GM18868 (cell line): ENCODE measurements around the gene POU2F3.

Source experiments
- ATAC-seq: cut with Tn5 transposase; IDR thresholded peaks from one replicate; pipeline ENCODE4 v1.9.1; 2021; ENCODE audit warnings: mild to moderate bottlenecking, moderate library complexity; ENCODE audit not compliant: unreplicated experiment

POU2F3 gene

DNA sequence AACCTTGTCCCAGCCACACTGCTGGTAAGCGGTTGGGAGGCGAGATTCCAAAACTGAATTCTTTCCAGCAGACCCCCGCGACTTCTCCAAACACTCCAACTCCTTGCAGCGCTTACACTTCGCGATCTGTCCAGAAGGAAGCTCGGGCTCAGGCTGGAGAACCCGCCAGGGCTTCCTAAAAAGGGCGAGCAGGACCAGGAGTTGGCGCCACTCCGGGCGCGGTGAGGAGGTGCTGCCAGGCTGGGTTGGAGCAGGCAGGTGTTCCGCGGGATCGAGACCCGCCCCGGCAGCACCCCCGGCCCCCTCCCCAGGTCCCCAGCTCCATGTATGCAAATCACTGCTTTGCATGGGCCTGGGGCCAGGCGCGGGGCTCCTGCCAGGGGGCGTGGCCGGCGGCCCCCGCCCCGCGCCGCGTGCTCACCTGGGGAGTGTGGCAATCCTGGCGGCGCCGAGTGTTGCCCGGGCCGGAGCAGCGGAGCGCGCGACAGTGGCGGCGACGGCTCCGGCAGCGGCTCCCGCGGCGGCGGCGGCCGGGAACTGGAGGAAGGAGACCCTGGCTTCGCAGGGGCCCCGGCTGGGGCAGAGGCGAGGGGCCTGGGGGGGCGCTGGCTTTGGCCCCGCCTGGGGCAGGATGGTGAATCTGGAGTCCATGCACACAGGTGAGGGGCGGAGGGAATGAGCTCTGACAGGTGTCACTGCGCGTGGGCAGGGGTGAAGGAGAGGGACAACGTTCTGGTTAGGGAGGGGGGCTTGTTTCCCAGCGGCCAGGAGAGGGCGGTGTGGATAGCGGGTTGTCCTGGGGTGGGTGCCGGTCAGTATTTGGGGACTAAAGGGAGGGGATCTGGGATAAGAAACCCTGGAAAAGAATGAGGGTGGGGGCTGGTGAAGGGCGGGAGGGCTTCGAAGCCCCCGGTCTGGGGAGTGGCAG lies at the start of gene POU2F3:
Gene POU2F3, plus strand, starts transcription at position 428 of the 928 bp plus-strand sequence. Its CDS starts 204 bp downstream, at position 632.
- ATAC-seq, result no peak

DNA sequence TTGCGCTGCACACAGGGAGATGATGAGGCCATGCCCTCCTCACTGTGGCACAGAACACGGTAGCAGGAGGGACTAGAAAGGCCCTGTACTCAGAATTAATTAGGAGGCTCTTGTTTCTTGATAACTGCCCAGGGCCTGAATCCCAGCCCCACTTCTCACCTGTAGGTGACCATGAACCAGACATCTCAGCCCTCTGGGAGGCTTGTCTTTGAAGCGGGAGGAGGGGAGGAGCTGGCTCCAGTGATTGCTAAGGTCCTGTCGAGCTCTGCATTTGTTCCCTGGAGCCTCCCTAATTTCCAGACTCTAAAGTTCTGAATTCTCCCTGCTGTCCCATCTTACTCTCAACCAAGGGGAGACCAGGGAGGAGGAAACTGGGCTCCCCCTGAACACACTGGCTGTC lies 48.9 kb upstream of the POU2F3 start:
- no peak for ATAC-seq

DNA sequence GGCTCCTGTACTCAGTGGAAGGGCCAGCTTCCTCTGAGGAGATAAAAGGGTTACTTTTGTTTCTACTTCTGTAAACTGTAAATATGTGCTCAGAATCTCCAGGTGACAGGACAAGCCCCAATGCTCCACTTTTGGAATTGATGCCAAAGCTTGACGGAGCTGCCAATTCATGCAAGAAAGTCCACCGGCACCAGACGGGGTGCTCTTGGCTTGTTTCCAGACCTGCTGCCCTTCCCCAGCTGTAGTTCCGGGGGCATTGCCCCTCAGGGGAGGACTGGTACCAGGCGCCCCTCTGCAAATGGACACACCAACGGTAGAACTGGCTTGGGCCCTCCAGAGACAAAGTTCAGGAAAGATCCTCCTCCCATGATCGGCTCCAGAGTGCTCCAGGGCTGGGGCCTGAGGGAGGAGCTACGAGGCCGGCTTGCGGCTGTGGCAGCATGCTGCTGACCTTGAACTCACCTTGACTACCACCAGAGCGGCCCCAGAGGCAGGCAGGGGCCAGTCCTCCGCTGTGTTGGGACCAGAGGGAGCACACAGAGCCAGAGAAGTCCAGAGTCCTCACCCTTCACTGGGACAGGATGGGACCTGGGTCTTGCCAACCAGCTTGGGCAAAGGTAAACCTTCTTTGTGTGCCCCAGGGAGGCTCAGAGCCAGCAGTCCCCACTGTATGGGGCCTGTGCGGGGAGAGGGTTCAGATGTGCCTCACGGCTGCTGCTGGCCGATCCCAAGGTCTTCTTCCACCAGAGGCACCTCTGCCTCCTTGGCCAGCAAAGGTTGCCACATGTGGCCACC lies 46.9 kb upstream of the POU2F3 start:
- no peak for ATAC-seq

DNA sequence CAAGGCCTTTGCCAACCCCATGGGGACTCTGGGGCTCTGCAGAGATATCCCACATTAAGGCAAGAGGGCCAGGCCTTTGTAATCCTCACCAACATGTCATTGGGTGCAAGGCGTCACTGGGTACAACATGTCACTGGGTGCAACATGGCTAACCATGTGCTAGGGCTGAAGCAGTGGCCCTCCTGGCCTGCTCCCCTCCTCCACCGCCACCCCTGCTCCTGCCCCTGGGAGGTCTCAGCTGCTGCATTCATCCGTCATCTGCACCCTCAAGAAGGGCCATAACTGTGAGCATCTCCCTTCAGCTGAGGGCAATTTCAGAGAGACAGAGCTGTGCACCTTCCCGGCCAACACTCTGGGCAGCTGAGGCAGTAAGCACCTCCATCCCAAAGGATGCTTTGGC lies 45.8 kb upstream of the POU2F3 start:
- ATAC-seq, result no peak

DNA sequence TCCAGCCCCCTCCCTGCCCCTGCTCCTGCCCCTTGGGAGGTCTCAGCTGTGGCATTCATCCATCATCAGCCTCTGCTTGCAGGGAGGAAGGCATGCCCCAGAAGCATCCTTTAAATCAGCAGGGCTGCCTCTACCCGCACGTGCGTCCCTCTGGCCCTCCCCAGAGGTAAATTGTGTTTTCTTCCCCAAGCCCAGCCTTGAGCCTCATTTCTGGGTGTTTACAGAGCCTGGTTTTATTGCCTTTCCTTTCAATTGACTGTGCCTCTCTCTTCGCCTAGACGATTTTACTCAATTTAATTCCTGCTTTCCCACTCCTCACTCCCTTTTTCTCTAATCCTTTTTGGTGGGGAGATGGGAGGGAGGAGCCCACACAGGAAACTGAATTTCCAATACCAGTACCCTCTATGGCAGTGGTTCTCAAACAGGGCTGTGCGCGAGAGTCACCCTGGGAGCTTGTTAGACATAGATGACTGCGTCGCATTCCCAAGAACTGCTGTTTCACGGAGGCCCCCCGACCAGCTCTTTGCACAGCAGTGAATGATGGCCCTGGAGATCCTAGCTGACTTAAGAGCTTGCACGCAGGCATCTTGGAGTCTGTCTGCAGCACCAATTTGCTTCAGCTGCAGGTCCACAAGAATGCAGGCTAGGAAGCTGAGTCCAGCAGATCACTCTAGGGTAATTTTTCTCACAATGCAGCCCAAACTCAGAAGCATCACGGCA lies 44.2 kb upstream of the POU2F3 start:
- ATAC-seq, result no peak

DNA sequence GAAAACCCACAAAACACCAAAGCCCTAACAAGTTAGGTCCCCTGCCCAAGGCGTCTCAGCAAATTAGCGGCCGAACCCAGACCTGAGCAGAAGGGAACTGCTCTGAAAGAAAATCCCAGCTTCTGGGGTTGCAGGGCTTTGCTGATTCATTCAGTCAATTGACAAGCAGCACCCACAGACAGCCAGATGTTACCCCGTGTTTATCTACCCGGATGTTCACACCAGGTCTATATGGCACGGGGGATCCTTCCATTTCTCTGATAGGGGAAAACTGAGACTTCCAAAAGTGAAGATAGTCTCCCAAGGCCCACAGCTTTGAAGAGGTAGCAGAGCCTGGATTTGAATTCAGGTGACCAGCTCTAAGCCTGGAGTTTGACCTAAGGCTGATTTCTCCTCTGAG lies 43.1 kb upstream of the POU2F3 start:
- no peak for ATAC-seq

DNA sequence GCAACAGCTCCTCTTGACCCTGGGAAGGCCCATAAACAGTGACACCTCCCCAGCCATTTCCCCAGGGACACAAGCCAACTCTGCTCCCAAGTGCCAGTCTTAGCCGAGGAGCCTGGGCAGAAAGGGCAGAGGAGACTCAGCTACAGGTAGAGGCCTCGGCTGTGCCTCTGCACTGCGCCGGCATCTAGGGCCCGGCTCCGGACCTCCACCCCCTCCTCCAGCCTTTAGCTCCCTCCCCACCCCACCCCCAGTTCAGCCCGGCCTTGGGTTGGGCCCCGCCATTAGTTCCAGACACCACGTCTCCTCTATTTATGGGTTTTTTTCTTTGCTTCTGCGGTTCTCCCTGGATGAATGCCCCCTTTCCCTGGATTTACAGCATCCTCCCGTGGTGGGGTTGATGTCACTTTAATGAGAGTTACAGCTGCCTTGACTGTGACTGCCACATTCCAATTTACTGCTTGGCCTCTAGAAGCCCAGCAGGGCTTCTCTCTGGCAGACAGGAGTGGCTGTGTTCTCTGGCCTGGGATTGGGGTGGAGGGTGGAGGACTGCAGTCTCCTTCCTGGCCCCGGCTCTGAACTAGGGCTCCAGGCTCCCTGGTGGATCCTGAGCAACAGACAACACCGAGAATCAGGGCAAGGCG lies 42.6 kb upstream of the POU2F3 start:
- no peak for ATAC-seq

DNA sequence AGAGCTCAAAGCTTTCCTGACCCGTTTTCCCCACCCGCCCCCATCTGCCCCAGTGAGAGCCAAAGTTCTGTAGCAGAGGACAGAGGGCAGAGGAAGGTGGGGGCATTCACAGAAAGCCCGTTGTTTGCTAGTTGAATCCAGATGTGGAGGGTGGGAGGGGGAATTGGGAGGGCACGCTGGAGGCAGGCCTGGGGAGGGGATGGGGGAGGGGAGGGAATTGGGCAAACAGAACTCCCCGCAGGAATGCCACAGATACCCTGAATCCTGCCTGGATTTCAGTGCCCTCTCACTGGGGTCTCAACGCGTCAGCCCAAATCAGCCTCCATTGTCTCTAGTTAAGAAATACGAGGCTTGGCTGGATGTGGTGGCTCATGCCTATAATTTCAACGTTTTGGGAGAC lies 42.0 kb upstream of the POU2F3 start:
- no peak for ATAC-seq

DNA sequence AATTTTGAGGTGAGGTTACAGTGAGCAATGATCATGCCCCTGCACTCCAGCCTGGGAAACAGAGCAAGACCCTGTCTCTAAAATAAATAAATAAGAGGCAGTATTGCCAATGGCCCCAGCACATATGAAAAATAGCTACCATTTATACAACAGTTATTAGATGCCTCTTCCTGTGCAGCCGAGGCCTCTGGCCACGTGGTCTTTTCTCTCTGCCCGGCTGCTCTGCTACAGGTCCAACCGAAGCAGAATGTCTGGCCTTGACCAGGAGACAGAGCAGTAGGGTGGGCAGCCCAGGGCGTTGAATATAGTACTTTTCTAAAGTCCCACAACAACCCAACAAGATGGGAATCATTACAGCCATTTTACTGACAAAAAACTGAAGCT lies 41.5 kb upstream of the POU2F3 start:
- no peak for ATAC-seq

DNA sequence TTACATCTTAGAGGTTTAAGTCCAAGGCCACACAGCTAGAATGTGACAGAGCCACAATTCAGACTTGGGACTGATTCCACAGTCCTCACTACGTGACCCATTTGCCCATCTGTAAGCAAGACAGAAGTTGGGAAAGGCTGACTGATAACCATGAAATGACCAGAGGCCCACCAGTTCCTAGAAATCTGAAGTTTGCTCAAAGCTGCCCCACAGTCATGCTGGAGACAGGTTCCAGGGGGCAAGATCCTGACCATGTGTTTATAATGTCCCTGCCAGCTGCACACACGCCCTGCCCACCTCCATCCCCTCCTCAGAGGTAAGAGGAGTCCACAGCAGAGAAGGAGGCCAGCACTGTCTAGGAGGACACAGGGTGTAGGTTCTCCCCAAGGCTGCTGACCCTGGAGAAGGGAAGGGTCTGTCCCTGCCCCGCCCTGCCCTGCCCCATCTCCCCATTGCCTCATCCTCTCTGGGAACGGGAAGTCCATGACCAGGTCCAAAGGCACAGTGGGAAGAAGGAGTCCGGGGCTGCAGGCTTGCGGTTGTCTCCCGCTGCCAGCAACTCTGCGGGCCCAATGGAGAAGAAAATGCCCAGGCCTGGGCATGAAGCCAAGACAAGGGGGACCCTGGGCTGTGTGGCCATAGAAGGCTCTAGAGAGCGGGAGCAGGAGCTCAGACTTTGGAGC lies 41.0 kb upstream of the POU2F3 start:
- ATAC-seq, result no peak

DNA sequence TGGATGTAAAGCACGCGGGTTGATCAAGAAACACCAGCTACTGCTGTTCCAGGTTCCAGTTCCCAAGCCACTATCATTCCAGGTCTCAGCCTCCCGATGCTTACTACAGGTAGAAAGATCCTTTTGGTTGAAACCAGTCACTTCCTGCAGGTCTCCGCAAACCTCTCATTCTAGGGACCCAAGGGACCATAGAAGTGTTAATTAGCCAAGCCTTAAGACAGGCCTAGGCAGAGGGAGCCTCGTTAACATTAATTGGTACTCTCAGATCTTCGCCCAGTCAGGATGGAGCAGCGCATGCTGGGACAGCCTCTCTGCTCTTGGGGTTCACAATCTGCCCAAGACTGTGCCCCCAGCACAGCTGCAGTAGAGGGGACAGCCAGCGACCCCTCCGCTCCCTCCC lies 40.3 kb upstream of the POU2F3 start:
- no peak for ATAC-seq

DNA sequence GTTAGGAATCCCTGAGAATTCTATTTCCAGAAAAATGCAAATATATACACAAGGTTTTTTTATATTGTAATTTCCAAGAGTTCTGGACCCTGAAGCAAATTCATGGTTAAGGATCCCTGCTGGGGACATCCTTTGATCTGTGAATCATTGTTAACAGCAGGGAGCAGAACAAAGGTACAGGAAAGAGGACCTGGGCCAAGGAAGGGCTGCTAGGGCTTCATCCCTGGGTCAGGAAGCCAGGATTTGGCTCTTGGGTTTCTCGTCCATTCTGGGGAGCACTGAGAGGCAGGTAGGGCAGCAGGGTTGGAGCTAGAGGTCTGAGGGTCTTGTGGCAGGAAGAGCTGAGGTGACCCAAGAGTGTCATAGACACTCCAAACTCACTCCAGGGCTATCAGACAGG lies 39.3 kb upstream of the POU2F3 start:
- ATAC-seq, result no peak

DNA sequence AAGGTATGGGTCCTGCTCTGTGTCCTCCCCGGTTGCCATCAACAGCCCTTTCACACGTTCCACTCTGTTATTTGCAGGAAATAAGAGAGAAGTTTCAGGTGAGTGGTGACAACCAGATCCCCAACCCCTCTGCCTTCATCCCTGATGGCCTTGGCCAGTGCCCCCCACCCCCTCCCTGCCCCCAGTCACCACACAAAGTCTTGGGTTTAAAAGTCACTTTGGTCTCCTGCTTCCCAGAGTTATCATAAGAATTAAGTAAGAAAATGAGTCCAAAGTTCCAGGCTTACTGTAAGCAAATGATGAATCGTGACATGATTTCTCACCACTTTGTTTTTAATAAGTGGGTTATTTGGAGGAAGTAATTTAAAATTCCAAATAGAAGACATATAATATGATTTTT lies 38.3 kb upstream of the POU2F3 start:
- ATAC-seq, result no peak

DNA sequence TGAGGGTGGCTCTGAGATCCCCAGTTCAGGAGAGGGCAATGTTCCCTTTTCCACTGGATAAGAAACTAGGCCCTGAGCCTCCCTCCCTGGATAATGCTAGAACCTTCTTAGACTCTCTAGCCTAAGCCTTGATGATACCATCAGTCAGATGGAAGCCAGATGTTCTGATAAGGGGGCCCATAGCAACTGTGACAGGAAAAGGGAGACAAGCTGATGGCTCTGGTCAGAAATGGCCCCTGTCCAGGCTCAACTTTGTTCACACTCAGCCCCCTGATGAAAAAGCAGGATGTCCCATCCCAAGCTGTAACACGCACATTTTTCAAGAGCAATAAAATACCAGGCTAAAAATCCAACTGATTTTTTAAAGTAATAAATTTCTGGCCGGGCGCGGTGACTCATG lies 36.3 kb upstream of the POU2F3 start:
- no peak for ATAC-seq

DNA sequence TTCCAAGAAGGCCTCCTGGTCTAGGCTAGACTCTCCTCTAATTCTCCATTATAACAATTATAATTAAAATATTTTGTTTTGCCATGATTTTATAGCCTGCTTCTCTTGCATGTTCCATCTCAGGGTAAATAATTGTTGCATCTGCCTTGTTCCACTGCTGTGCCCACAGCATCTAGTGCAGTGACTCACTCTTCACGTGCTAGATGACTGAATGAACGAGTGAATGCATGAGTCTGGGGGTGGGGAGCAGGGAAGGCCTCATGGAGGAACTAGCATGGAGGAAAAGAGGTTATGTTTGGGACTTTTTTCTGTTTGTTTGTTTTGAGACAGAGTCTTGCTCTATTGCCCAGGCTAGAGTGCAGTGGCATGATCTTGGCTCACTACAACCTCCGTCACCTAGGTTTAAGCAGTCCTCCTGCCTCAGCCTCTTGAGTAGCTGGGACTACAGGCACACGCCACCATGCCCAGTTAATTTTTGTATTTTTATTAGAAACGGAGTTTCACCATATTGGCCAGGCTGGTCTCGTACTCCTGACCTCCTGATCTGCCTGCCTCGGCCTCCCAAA lies 34.3 kb upstream of the POU2F3 start:
- no peak for ATAC-seq

DNA sequence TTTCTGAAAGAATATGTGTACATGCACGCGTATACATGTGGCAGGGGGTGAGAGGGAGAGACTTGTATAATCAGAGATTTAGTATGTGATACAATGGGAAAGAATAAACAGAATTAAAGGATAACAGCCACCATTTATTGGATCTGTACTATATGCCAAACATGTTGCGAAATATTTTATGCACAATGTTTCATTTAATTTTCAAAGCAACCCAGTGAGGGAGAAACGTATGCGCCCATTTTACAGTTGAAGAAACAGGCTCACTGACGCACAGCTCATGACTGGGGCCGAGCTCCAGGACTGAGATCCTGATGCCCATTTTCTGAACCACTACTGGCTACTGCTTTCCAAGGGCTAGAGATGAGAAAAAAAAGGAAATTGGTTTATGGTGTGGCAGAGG lies 32.4 kb upstream of the POU2F3 start:
- no peak for ATAC-seq

DNA sequence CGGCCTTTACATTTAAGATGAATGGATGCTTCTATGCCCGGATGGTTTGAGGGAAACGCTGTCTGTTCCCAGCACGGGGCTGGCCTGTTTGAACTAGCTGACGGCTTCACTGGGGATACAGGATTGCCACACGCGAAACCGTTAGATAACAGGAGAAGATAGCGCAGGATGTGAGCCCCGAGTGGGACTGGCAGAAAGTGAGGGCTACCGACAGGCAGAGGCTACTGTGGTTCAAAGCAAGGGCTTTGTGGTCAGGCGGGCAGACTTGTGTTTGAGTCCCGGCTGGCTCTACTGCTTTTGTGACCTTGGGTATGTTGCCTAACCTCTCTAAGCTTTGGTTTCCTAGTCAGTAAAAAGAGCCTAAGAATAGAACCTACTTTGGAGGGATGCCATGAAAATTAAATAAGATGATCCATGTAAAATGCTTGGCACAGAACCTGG lies 31.9 kb upstream of the POU2F3 start:
- ATAC-seq, result no peak

DNA sequence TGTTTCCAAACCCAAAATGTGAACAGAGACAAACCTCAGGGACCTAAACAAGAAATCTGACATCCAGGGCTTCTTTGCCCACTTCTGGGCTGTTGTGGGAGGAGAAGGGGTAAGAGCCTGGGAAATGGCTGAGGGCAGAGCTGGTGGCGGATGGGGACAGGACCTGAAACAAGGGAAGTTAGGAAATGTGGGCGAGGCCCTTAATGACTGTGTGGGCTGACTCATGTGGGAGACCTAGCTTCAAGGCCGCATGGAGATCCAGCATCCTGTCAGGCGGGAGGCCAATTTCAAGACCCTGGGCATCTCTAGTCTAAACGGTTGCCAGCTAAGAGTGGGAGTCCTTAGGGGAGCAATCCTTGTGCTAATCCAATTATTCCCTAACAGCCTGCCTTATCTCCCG lies 31.2 kb upstream of the POU2F3 start:
- no peak for ATAC-seq

DNA sequence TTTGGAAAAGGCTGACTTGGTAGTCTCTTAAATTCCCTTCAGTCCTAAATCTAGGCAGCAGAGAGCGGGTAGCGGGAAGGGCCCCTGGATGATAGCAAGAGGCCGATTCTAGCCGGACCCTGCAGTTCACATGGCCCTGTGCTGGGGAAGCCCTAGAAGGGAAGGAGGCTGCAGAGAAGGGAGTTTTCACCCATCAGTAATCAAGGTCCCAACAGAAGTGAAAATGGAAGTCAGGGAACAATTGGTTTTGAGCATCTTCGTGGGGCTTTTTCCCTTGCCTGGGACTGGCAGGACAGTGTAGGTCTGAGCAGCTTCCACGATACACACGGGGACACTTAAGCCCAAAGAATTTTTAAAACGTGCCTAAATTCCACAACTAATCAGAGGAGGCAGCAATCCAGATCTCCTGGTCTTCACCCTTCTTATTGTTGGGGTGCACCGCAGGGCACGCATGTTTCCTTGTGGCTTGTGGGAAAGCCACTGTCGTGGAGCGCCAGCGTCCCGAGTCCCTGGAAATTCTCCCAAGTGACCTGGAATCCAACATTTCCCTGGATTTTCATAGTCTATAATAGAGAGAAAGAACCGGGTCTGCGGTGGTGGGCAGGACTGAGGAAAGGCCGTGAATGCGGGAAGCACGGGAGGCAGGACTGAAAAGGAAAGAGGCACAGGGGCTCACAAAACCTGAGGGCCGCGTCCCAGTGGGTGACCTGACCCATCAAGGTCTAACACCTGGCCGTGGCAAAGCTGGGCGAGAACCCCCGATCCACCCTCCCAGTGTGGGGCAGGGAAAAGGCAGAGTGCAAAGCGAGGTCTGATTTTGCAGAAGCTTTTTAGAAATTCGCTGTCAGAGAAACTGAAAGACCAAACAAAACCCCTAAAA lies 30.0 kb upstream of the POU2F3 start:
- ATAC-seq, result no peak
